IPS-18a (cell line): ENCODE results near the gene RSPO4.
"Not testable (repeated sequence)": the region's sequence is repeated elsewhere in the genome, so short reads cannot be mapped to it uniquely, and the experiment has no call there.

Experiments
- H3K27ac ChIP-seq: one replicate; pipeline ENCODE4 v1.5.1; 2013; ENCODE audit warnings: low read length
- H3K27me3 ChIP-seq: one replicate; pipeline ENCODE4 v1.6.1; 2013; ENCODE audit warnings: mild to moderate bottlenecking, low read length; ENCODE audit not compliant: control insufficient read depth, insufficient read depth
- H3K36me3 ChIP-seq: one replicate; pipeline ENCODE4 v1.6.1; 2013; ENCODE audit warnings: low read depth, low read length; ENCODE audit not compliant: control insufficient read depth
- H3K4me1 ChIP-seq: one replicate; pipeline ENCODE4 v1.6.1; 2013; ENCODE audit warnings: low read depth, low read length; ENCODE audit not compliant: control insufficient read depth
- H3K4me3 ChIP-seq: one replicate; pipeline ENCODE4 v1.5.1; 2013; ENCODE audit warnings: low read length
- H3K9ac ChIP-seq: one replicate; pipeline ENCODE4 v1.6.1; 2013; ENCODE audit warnings: mild to moderate bottlenecking, low read length, moderate library complexity
- H3K9me3 ChIP-seq: one replicate; pipeline ENCODE4 v1.6.1; 2013; ENCODE audit warnings: low read depth, low read length; ENCODE audit not compliant: control insufficient read depth

The RSPO4 gene

GRCh38 chr20:986733-987355 is 15.3 kb downstream of the RSPO4 start:
- no peak overlapping the region for H3K27ac ChIP-seq
- H3K4me3 ChIP-seq, result no peak overlapping the region
- H3K27me3 ChIP-seq, result no peaks in the 10 kb centered on the region
- no peaks in the 10 kb centered on the region for H3K36me3 ChIP-seq
- no peaks in the 10 kb centered on the region for H3K9me3 ChIP-seq
- peaks cover 9% of the 10 kb centered on the region for H3K4me1 ChIP-seq
- H3K9ac ChIP-seq, result no peak overlapping the region

GRCh38 chr20:984994-985393 is 17.1 kb downstream of the RSPO4 start:
- H3K9me3 ChIP-seq, H3K27me3 ChIP-seq, H3K27ac ChIP-seq, H3K9ac ChIP-seq, H3K4me3 ChIP-seq, H3K36me3 ChIP-seq, H3K4me1 ChIP-seq: not testable (repeated sequence)

- Histone ChIP-seq H3K4me3 (no peak overlapping the region), H3K9ac (no peak overlapping the region), H3K36me3 (no peaks in the 10 kb centered on the region), H3K4me1 (peaks cover 4% of the 10 kb centered on the region), H3K27ac (no peak overlapping the region), H3K9me3 (no peaks in the 10 kb centered on the region), H3K27me3 (no peaks in the 10 kb centered on the region)
Measured at GRCh38 chr20:982754-983153, 19.4 kb downstream of the RSPO4 start.

- Histone ChIP-seq H3K9ac (no peak overlapping the region), H3K27me3 (no peaks in the 10 kb centered on the region), H3K27ac (no peak overlapping the region), H3K4me3 (no peak overlapping the region), H3K4me1 (no peaks in the 10 kb centered on the region), H3K9me3 (no peaks in the 10 kb centered on the region), H3K36me3 (no peaks in the 10 kb centered on the region)
Measured at GRCh38 chr20:977021-977420, 25.1 kb downstream of the RSPO4 start.

- Histone ChIP-seq H3K4me3 (no peak overlapping the region), H3K27me3 (no peaks in the 10 kb centered on the region), H3K4me1 (no peaks in the 10 kb centered on the region), H3K9ac (no peak overlapping the region), H3K9me3 (no peaks in the 10 kb centered on the region), H3K27ac (no peak overlapping the region), H3K36me3 (no peaks in the 10 kb centered on the region)
Measured at GRCh38 chr20:976033-976432, 26.1 kb downstream of the RSPO4 start.

GRCh38 chr20:973785-974194 is 28.3 kb downstream of the RSPO4 start:
- Histone ChIP-seq H3K9me3 (no peaks in the 10 kb centered on the region), H3K27me3 (no peaks in the 10 kb centered on the region), H3K4me3 (no peak overlapping the region), H3K27ac (no peak overlapping the region), H3K4me1 (no peaks in the 10 kb centered on the region), H3K9ac (no peak overlapping the region), H3K36me3 (no peaks in the 10 kb centered on the region)

- Histone ChIP-seq H3K4me3 (no peak overlapping the region), H3K9ac (no peak overlapping the region), H3K4me1 (no peaks in the 10 kb centered on the region), H3K36me3 (no peaks in the 10 kb centered on the region), H3K27ac (no peak overlapping the region), H3K27me3 (no peaks in the 10 kb centered on the region), H3K9me3 (no peaks in the 10 kb centered on the region)
Measured at GRCh38 chr20:972256-972655, 29.9 kb downstream of the RSPO4 start.

- Histone ChIP-seq H3K27ac (no peak overlapping the region), H3K4me3 (no peak overlapping the region), H3K36me3 (no peaks in the 10 kb centered on the region), H3K27me3 (no peaks in the 10 kb centered on the region), H3K4me1 (no peaks in the 10 kb centered on the region), H3K9me3 (no peaks in the 10 kb centered on the region), H3K9ac (no peak overlapping the region)
Measured at GRCh38 chr20:971346-971745, 30.8 kb downstream of the RSPO4 start.

GRCh38 chr20:969868-970267 is 32.2 kb downstream of the RSPO4 start:
- Histone ChIP-seq H3K36me3 (no peaks in the 10 kb centered on the region), H3K9me3 (no peaks in the 10 kb centered on the region), H3K27me3 (no peaks in the 10 kb centered on the region), H3K4me1 (no peaks in the 10 kb centered on the region), H3K27ac (no peak overlapping the region), H3K9ac (no peak overlapping the region), H3K4me3 (no peak overlapping the region)

- Histone ChIP-seq H3K27ac (no peak overlapping the region), H3K9me3 (no peaks in the 10 kb centered on the region), H3K27me3 (no peaks in the 10 kb centered on the region), H3K36me3 (no peaks in the 10 kb centered on the region), H3K4me1 (no peaks in the 10 kb centered on the region), H3K4me3 (no peak overlapping the region), H3K9ac (no peak overlapping the region)
Measured at GRCh38 chr20:967796-968742, 34.0 kb downstream of the RSPO4 start.

GRCh38 chr20:965956-966355 is 36.2 kb downstream of the RSPO4 start:
- H3K9me3 ChIP-seq, result no peaks in the 10 kb centered on the region
- H3K4me3 ChIP-seq, result no peak overlapping the region
- no peak overlapping the region for H3K27ac ChIP-seq
- no peaks in the 10 kb centered on the region for H3K4me1 ChIP-seq
- no peaks in the 10 kb centered on the region for H3K27me3 ChIP-seq
- no peak overlapping the region for H3K9ac ChIP-seq
- H3K36me3 ChIP-seq, result no peaks in the 10 kb centered on the region

GRCh38 chr20:963795-964194 is 38.3 kb downstream of the RSPO4 start:
- Histone ChIP-seq H3K27ac (no peak overlapping the region), H3K27me3 (no peaks in the 10 kb centered on the region), H3K9me3 (no peaks in the 10 kb centered on the region), H3K4me3 (no peak overlapping the region), H3K4me1 (no peaks in the 10 kb centered on the region), H3K9ac (no peak overlapping the region), H3K36me3 (no peaks in the 10 kb centered on the region)
